GM21576 (cell line): ENCODE data around the gene RFX1.
"Not testable (repeated sequence)": the region's sequence is repeated elsewhere in the genome, so short reads cannot be mapped to it uniquely, and the experiment has no call there.

Experiments used
- ATAC-seq: cut with Tn5 transposase; IDR thresholded peaks from one replicate; pipeline ENCODE4 v1.9.1; 2021; ENCODE audit warnings: mild to moderate bottlenecking, moderate library complexity; ENCODE audit not compliant: unreplicated experiment

The RFX1 gene

DNA sequence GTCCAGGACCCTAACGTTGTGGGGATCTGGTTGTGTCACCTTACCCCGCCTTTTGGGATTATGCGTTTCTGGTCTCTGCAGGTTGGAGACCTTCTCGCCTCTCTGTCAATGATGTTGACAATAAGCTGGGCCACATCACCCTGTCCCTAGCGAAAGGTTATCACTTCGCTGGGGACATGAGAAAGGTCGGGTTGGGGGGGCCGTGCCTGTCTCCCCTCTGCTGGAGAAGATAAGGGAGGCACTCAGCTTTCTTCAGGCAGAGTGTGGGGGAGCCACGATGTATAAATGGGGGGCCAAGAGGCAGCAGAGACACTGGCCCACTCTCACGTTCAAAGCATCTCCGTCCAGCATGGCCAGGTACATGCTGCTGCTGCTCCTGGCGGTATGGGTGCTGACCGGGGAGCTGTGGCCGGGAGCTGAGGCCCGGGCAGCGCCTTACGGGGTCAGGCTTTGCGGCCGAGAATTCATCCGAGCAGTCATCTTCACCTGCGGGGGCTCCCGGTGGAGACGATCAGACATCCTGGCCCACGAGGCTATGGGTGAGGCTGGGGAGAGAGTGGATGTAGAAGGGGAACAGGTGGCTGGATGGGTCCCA, 21.8 kb upstream of the RFX1 start, which contains the start of gene RLN3:
RLN3 (plus strand) TSS at position 293 of the 595 bp plus-strand sequence; CDS start at position 350, 57 bp downstream.
- no peak for ATAC-seq

DNA sequence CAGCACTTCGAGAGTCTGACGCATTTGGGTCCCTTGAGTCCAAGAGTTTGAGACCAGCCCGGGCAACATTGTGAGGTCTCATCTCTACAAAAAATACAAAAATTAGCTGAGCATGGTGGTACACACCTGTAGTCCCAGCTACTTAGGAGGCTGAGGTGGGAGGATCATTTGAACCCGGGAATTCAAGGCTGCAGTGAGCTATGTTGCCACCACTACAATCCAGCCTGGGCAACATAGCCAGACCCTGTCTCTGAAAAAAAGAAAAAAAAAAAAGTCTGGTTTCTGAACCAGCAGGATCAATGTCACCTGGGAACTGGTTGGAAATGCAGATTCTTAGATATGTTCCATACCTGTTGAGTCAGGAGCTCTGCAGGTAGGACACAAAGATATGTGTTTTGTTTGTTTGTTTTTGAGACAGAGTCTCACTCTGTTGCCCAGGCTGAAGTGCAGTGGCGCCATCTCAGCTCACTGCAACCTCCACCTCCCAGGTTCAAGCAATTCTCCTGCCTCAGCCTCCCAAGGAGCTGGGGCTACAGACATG, 20.6 kb upstream of the RFX1 start:
- not testable (repeated sequence) for ATAC-seq

DNA sequence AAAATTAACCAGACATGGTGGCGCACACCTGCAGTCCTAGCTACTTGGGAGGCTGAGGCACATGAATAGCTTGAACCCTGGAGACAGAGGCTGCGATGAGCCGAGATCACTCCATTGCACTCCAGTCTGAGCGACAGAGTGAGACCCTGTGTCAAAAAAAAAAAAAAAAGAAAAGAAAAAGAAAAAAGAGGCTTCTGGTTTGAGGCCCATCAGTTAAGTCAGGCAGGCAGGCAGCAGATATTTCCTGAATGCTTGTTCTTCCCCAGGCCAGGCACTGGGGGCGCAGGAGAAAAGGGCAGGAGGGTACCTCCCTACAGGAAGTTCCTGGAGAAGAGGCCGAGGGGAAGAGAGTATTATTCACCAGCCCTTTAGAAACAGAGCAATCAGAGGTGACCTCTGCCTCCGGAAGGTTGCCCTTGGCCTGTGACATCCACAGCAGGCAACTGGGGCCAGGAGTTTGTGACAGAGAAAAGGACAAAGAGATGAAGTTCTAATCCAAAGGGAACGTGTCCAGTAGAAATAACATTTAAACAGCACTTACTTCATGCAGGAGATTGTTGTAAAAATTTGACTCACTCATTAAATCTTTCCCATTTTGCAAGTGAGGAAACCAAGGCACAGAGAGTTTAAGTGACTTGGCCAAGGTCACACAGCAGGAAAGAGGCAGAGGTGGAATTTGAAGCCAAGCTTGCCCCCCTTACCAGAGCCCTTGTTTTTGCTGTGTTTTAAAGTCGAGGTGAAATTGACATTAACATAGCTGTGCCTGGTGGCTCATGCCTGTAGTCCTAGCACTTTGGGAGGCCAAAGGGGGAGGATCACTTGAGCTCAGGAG, 17.5 kb upstream of the RFX1 start:
- ATAC-seq = no peak

DNA sequence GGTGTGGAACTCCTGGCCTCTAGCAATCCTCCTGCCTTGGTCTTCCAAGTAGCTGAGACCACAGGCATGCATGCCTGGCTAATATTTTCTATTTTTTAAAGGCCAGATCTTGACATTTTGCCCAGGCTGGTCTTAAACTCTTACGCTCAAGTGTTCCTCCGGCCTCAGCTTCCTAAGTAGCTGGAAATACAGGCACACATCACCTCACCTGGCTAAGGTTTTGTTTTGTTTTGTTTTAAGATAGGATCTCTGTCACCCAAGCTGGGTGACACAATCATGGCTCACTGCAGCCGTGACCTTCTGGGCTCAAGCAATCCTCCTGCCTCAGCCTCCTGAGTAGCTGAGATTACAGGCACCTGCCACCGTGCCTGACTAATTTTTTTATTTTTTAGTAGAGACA, 16.3 kb upstream of the RFX1 start:
- no peak for ATAC-seq

DNA sequence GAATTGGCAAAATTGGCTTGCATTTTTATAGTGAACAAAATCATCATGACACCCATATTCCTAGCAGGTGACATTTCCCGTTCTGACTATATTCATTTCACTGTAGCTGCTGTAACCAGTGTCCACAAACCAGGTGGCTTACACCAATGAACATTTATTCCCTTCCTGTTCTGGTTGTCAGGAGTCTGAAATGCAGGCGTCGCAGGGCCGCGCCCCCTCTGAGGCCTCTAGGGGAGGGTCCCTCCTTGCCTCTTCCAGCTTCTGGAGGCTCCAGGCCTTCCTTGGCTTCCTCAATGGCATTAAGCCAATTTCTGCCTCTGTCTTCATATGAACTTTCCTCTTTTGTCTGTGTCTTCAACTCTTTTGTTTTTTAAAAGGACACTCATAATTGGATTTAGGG, 15.4 kb upstream of the RFX1 start:
- ATAC-seq = no peak

DNA sequence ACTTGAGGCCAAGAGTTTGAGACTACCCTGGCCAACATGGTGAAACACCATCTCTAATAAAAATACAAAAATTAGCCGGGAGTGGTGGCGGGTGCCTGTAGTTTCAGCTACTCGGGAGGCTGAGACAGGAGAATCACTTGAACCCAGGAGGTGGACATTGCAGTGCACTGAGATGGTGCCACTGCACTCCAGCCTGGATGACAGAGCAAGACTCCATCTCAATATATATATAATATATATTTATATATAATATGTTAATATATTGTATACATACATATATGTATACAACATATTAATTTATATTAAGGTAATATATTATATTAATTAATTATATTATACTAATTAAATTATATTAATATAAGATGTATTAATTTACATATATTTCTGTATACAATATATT, 13.6 kb upstream of the RFX1 start:
- ATAC-seq = not testable (repeated sequence)

DNA sequence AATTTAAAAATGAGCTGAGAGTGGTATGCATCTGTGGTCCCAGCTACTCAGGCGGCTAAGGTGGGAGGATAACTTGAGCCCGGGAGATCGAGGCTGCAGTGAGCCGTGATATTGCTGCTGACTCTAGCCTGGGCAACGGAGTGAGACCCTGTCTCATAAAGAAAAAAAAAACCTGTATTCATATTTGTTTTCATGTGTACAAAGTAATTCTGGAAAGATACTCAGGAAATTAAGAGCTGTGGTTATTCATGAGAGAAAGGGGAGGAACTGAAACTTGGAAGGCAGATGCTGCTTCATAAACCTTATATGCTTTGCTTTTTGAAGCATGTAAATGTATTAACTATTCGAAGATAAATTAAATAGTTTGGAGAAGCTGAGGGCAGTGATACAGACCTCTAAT, 13.0 kb upstream of the RFX1 start:
- no peak for ATAC-seq

DNA sequence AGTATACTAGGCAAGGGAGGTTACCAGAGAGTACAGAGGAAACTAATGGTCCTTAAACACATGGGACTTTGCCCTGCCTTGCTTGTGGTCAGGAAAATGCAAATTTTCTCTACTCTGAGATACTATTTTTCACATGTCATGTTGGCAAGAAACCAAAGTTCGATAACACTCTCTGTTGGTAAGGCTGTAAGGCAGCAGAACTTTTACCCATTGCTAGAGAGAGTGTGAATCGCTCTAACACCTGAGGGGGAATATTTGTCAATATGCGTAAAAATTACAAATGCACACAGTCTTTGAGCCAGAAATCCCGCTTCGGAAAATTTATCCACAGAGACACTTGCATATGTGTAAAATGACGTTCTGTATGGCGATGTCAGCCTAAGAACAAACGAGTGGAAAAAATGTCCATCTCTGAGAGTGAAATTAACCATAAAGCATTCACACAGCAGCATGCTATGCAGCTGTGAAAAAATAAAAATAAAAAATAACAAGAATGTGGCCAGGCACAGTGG, 9.5 kb upstream of the RFX1 start:
- peak; percentile 78 for ATAC-seq

DNA sequence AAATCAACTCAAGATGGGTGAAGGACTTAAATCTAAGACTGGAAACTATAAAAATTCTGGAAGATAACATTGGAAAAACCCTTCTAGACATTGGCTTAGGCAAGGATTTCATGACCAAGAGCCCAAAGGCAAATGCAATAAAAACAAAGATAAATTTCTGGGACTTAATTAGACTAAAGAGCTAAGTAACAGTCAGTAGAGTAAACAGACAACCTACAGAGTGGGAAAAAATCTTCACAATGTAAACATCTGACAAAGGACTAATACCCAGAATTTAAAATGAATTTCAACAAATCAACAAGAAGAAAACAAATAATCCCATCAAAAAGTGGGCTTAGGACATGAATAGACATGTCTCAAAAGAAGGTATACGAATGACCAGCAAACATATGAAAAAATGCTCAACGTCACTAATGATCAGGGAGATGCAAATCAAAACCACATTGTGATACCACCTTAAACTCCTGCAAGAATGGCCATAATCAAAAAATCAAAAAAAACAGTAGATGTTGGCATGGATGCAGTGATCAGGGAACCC, 6.3 kb upstream of the RFX1 start:
- no peak for ATAC-seq

DNA sequence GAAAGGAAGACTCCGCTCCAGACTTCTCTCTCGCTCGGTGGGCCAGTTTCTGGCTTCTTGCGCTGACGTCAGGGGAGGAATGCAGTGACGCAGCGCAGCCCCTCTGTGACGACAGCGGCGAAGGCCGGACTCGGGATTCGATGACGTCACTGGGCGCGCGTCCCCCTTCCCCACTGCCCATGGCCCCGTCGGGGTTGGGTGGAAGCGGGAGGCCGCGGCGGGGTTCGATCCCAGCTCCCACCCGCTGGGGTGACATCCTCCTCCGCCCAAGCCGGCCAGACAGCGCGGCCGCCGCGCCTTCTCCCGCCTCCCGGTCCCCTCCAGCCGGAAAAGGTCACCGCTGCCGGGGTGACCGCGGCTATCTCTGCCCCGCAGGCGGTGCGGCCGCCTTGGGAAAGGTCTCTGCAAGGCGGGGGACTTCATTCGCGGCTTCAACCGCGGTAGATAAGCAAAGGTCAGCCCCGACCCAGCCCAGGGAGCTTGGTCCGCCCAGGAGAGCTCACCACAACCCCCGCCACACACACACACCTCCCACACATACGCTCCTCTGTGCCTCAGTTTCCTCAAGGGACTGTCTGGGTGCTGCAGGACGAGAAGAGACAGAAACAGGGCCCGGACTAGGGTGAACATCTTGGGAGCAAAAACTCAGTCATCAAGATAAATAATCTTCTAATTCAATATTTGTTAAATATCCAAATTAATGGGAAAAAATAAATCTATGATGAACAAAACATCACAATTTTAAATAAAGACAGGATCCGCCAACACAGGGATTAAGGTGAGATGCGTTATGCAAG, 844 bp upstream of the RFX1 start:
- ATAC-seq = peak; percentile 32

DNA sequence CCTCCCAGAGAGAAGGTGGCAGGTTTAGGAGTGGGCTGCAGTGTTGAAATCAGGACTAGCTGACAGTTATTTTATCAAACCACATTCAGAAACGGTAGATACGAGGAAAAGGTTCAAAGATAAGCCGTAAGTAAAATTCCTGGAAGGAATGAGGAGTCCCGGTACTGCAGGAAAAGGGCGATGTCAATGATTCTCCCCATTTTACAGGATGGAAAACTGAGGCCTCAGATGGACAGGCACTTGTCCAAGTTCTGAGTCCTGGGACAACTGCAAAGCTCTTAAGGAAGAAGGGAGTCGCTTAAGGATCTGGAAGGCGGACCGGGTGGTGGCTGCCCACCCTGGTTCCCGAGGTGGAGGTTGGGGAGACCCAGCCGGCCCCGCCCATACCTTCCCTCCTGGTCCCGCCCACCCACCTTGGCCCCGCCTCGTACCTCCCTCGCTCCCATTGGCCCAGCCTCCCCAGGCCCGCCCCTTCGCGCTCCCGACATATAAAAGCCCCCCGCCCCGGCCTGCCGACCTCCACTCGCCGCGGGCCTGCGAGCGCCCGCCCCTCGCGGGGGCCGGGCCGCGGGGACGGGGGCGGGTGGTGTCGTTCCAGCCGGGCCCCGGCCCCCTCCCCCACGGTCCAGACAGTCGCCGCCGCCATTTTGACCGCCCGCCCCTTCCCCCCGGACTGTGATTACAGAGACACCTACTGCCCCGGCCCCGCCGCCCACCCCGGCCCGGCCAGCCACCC, 603 bp downstream of the RFX1 start:
- peak; percentile 28 for ATAC-seq

DNA sequence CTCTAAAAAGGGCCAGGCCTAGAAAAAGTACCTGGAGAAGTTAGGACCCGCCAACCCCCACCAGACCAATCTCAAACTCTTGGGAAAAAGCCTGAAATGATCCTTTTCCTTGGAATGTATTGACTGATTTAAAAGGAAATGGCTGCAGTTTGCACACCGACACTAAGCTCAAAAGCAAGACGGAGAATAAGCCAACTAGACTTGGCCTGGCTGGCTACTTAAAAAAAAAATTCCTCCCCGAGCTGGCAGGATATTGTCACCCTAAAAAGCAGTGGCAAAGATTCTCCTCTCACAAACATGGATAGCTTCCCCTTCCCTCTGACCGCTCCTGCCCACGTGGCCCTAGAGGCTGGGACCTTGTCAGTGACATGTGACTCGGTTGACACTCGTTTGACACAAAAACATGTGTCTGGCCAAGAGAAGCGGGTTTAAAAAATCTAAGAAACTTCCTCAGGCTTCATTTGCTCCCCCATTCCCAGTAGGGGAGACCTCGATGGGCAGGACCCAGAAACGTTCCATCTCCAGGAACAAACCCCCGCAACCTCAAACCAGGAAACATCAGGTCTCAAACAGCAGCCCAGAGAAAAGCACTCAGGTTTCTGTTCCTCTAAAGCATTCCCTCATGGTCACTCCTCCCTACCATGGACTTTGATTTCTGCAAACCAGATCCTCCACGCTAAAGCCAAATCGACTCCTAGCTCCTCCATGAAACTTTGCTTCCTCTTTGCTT, 1.3 kb downstream of the RFX1 start:
- no peak for ATAC-seq

DNA sequence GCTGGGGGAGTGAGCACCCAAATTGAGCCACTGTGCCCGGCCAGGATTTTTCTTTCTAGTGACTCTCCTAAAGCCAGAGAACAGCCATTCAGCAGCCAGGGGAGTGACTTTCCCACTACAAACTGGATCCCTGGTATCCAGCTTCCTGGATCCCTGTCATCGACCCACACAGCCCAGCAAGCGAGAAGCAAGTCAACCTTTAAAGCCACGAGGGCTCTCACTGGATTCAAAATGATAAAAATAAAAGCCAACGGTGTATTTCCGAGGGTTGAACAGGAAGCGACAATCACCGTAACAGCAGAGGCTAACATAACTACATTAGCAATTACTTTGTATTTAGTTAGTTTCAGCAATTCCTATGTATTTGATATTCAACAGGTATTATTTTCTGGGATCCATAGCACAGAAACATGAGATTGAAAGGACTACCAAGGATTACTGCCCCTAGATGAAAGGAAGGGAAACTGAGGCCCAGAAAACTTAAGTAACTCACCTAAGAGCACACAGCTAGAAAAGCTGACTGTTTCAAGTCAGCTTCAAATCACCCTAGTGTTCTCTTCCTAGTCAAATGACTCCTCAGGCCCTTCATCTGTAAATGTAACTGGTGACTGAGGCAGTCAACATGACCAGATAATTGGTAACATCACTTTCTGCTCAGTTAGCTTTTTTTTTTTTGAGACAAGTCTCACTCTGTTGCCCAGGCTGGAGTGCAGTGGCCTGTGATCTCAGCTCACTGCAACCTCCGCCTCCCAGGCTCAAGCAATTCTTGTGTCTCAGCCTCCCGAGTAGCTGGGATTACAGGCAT, 2.7 kb downstream of the RFX1 start:
- no peak for ATAC-seq

DNA sequence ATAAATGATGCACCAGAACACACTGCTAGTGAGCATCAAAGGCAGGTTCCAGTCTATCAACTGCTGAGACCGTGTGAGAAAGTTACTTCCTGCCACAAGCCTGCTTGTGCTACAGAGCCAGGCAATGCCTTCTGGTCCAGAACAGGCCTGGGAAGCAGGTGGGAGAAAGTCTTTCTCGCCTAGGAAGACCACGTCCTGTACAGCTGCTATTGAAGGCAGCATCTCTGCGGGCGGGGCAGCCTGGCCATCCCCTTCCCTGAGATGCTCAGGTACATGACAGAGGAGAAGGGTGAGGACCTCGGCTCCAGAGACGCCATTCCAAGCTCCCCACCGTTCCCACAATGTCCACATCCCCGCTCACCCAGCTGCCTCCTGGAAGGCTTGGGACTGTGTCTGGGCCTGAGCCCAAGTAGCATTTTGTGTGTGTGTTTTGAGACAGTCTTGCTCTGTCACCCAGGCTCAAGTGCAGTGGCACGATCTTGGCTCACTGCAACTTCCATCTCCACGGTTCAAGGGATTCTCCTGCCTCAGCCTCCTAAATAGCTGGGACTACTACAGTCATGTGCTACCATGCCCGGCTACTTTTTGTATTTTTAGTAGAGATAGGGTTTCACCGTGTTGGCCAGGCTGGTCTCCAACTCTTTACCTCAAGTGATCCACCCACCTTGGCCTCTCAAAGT, 3.4 kb downstream of the RFX1 start:
- ATAC-seq = no peak

DNA sequence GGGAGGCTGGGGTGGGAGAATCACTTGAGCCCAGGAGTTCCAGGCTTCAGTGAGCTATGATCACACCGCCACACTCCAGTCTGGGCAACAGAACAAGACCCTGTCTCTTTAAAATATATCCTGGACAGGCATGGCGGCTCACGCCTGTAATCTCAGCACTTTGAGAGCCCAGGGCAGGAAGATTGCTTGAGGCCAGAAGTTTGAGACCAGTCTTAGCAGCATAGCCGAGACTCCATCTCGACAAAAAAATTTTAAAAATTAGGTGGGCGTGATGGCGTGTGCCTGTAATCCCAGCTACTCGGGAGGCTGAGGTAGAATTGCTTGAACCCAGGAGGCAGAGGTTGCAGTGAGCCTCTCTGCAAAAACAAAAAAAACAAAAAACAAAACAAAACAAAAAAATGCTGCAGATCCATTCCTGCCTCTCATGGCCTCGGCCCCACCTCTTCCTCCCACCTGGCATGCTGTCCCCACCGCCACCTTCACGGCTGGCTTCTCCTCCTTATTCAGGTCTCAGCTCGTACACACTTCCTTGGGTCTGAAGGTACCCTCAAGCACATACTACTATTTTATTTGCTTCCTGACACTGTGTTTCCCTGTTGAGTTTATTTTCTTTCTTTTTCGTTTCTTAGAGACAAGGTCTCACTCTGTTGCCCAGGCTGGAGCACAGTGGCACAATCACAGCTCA, 5.3 kb downstream of the RFX1 start:
- ATAC-seq = no peak

DNA sequence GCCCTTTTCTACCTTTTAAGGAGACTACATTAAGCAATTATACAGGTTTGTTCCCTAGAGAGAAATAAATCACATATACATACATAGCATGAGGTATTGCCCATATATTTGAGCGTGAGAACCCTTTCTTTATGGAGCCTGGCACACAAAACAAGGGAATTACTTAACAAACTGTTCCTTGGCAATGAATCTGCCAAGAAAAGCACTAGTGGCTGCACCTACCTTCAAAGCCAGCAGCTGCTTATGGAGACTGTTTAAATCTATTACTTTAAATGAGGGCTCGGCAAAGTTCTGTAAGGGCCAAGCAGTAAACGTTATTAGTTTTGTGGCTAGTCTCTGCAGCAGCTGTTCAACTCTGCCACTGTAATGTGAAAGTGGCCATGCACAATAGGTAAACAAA, 7.0 kb downstream of the RFX1 start:
- no peak for ATAC-seq

DNA sequence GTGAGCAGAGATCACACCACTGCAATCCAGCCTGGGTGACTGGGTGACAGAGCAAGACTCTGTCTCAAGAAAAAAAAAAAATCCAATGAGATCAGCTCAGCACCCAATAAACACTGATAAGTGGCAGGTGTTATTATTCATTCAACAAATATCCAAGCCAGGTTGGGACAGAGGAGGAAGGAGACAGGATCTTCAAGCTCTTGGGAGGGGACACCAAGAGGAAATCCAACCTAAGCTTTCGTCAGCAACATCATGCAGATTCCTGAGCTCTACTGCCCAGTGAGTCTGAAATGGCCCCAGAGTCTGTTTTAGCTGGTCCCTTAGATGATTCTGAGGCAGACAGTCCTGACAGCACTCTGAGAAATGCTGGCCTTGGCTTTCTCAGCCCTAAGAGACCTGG, 7.7 kb downstream of the RFX1 start:
- ATAC-seq = no peak

DNA sequence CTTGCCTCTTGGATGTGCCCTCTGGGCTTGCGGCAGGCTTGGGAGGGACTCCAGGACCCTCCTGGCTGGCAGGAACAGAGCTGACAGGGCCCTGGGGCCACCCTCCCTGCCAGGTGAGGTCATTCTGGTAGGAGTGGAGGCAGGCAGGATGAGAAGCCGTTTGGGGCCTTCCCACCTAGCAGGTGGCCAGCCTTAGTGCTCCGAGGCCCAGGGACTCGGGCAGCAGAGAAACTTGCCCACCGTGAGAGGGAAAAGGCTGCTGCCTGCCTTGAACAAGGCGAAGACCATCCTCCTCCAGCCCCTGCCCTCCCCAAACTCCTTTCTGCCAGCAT, 8.5 kb downstream of the RFX1 start:
- ATAC-seq = no peak
